RWPE2 (cell line): ENCODE data around the gene FRMD5.
A peak's percentile ranks its signal among the peaks of the same experiment; 100 is the strongest.

ENCODE experiments used
- ATAC-seq: fragments of 200-7000 bp; cut with Tn5 transposase; 3 replicates; pipeline ENCODE4 v1.9.1; 2021; ENCODE audit warnings: low read depth
- DNase-seq: peaks from one replicate; pipeline ENCODE4 v3.0.0-alpha.2; 2020; ENCODE audit warnings: low spot score
- H3K27ac ChIP-seq: fragments of 450-650 bp; 2 replicates; pipeline ENCODE4 v1.5.1; 2017; ENCODE audit warnings: mild to moderate bottlenecking; ENCODE audit not compliant: poor library complexity, severe bottlenecking
- H3K27me3 ChIP-seq: fragments of 250-450 bp; sonication (Bioruptor Pico); 2 replicates; pipeline ENCODE4 v1.5.1; 2021; ENCODE audit warnings: mild to moderate bottlenecking, moderate library complexity; ENCODE audit not compliant: insufficient read depth, poor library complexity, severe bottlenecking
- H3K36me3 ChIP-seq: fragments of 250-450 bp; sonication (Bioruptor Pico); 2 replicates; pipeline ENCODE4 v1.5.1; 2020; ENCODE audit warnings: low read depth, mild to moderate bottlenecking, moderate library complexity
- H3K4me1 ChIP-seq: fragments of 250-450 bp; sonication (Bioruptor Pico); 2 replicates; pipeline ENCODE4 v1.5.1; 2021; ENCODE audit warnings: mild to moderate bottlenecking, moderate library complexity; ENCODE audit not compliant: insufficient read depth, poor library complexity, severe bottlenecking
- H3K4me3 ChIP-seq: fragments of 250-450 bp; sonication (Bioruptor Pico); 2 replicates; pipeline ENCODE4 v1.5.1; 2021; ENCODE audit warnings: mild to moderate bottlenecking, moderate library complexity; ENCODE audit not compliant: severe bottlenecking
- H3K9me3 ChIP-seq: fragments of 250-450 bp; sonication (Bioruptor Pico); 2 replicates; pipeline ENCODE4 v1.5.1; 2021; ENCODE audit warnings: mild to moderate bottlenecking, moderate library complexity; ENCODE audit not compliant: severe bottlenecking
- CTCF ChIP-seq: fragments of 450-650 bp; IDR thresholded peaks from one replicate; pipeline ENCODE4 v1.5.1; 2017; ENCODE audit warnings: mild to moderate bottlenecking, moderate library complexity; ENCODE audit not compliant: poor library complexity, severe bottlenecking

Gene FRMD5

DNA sequence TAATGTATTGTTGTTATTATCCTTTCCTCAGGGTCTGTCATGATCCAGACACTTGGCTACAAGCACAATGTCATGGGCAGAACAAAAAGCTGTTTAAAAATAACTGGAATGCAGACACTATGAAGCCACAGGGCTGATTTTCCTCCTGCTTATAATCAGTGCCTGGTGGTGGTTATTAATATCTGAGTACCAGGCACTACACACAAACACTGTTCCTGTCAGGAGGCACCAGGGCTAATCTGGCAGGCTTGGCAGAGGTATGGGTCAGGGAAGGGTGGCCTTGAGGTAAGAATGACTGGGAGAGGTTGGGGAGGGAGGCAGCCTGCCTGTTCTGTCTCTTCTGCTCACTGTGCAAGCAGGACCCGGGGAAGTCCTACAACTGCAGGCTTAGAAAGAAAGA lies 301.1 kb downstream of the FRMD5 start:
- TF ChIP-seq CTCF, result no peak
- H3K4me1 ChIP-seq, result no peaks in the 10 kb centered on the region
- no peak for ATAC-seq
- H3K36me3 ChIP-seq, result peaks cover 11% of the 10 kb centered on the region; the same call in 1 of the 2 replicates
- H3K9me3 ChIP-seq, result no peaks in the 10 kb centered on the region
- no peak for DNase-seq
- no peak overlapping the region for H3K27ac ChIP-seq
- H3K4me3 ChIP-seq, result no peak overlapping the region
- no peaks in the 10 kb centered on the region for H3K27me3 ChIP-seq

- DNase-seq, result no peak
- Histone ChIP-seq H3K36me3 (peaks cover 26% of the 10 kb centered on the region), H3K4me1 (no peaks in the 10 kb centered on the region), H3K27me3 (no peaks in the 10 kb centered on the region), H3K9me3 (no peaks in the 10 kb centered on the region), H3K27ac (no peak overlapping the region), H3K4me3 (no peak overlapping the region)
- no peak for TF ChIP-seq CTCF
- no peak for ATAC-seq
Measured at GRCh38 chr15:43889042-43889441, 306.0 kb downstream of the FRMD5 start.

- no peaks in the 10 kb centered on the region for H3K9me3 ChIP-seq
- H3K4me3 ChIP-seq, result no peak overlapping the region
- DNase-seq (no peak), ATAC-seq (no peak; the same call in 2 of the 3 replicates)
- TF ChIP-seq CTCF, result no peak
- peaks cover 36% of the 10 kb centered on the region for H3K36me3 ChIP-seq
- no peak overlapping the region for H3K27ac ChIP-seq
- H3K27me3 ChIP-seq, result no peaks in the 10 kb centered on the region
- H3K4me1 ChIP-seq, result no peaks in the 10 kb centered on the region
Measured at GRCh38 chr15:43887901-43888300, 307.2 kb downstream of the FRMD5 start.

DNA sequence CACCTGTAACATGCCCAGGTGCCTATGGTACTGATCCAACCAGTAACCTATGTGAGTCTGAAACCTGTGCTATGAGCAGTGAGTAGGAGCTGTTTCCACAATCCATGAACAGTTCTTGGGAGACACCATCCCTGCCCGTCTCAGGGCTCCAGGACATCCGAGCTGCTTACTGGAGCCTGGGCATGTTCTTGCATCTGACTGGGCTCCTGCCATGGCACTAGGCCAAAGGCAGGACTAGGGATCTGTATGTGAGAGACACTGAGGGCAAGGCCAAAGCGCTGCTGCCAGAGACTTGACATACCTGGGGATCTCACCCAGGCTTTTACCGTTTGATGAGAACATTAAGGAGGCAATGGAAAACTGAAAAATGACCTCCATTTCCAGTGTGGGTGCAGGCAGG lies 308.5 kb downstream of the FRMD5 start:
- Histone ChIP-seq H3K9me3 (no peaks in the 10 kb centered on the region), H3K27ac (no peak overlapping the region), H3K4me3 (no peak overlapping the region), H3K27me3 (no peaks in the 10 kb centered on the region), H3K36me3 (peaks cover 45% of the 10 kb centered on the region), H3K4me1 (no peaks in the 10 kb centered on the region)
- DNase-seq (peak; percentile 49), ATAC-seq (no peak)
- no peak for TF ChIP-seq CTCF

DNA sequence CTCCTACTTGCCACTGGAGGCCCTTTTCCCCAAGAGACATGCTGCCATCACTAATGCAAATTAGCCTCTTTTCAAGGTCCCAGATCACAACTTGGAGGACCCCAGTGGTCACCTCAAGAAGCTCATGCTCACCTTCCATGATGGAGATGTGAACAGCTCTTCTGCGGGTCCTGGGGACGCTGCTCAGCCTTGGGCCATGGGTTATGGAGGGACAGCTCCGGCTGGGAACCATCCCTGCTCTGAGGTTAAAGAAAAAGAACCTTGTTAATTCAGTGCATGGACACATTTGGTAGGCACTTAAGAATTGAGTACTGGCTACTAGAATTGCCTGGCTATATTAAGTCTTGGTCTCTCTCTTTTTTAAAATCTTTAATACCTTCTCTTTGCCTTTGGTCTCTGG lies 311.5 kb downstream of the FRMD5 start:
- Histone ChIP-seq H3K4me1 (no peaks in the 10 kb centered on the region), H3K36me3 (peaks cover 49% of the 10 kb centered on the region), H3K9me3 (no peaks in the 10 kb centered on the region), H3K27me3 (no peaks in the 10 kb centered on the region), H3K27ac (no peak overlapping the region), H3K4me3 (no peak overlapping the region)
- DNase-seq (peak; percentile 41), ATAC-seq (no peak)
- TF ChIP-seq CTCF, result no peak
